Suprapubic skin (tissue), 3 donors: ENCODE results near the gene GRIK4.

Source experiments
- CTCF ChIP-seq, 2 donors: fragments of 200-600 bp in 1 of 2; fragments of 450-650 bp in 1 of 2; sonication (generic) in 1 of 2; IDR thresholded peaks; one replicate each; pipeline ENCODE4 v1.5.1; 2016 to 2019; ENCODE audit warnings: antibody characterized with exemption in 2 of 2, mild to moderate bottlenecking in 1 of 2, moderate library complexity in 1 of 2
- POLR2AphosphoS5 ChIP-seq, 3 donors: sonication (generic); formaldehyde crosslinking; IDR thresholded peaks; one replicate each; pipeline ENCODE4 v1.6.1; 2017; ENCODE audit warnings: antibody characterized with exemption in 3 of 3

DNA sequence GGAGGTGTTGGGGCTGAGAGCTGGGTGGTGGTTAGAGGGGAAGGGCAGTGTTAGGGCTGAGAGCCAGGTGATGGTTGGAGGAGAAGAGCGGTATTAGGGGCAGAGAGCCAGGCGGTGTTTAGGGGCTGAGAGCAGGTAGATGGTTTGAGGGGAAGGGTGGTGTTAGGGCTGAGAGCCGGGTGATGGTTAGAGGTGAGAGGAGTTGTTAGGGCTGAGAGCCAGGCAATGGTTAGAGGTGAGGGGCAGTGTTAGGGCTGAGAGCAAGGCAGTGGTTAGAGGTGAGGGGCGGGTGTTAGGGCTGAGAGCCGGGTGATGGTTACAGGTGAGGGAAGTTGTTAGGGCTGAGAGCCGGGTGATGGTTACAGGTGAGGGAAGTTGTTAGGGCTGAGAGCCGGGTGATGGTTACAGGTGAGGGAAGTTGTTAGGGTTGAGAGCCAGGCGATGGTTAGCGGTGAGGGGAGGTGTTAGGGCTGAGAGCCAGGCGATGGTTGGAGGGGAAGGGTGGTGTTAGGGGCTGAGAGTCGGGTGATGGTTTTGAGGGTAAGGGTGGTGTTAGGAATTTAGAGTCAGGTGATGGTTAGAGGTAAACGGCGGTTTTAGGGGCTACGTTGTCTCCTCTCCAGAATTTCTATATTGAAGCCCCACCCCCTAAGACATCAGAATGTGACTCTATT is 282.4 kb downstream of the GRIK4 start:
- TF ChIP-seq CTCF (IDR thresholded peaks at IDR 0.05): no peak
- no peak for TF ChIP-seq POLR2AphosphoS5 (IDR thresholded peaks at IDR 0.05)
